Sigmoid colon (tissue), 4 donors: ENCODE data around the gene ACP2.

ENCODE experiments used
- EP300 ChIP-seq, 4 donors: sonication (generic); formaldehyde crosslinking; IDR thresholded peaks; one replicate each; pipeline ENCODE4 v1.6.1; 2017; ENCODE audit warnings: antibody characterized with exemption in 4 of 4
- POLR2A ChIP-seq, 2 donors: fragments of 450-650 bp; IDR thresholded peaks; one replicate each; pipeline ENCODE4 v1.6.1; 2016; ENCODE audit warnings: antibody characterized with exemption in 2 of 2, mild to moderate bottlenecking in 2 of 2, moderate library complexity in 2 of 2
- POLR2AphosphoS5 ChIP-seq, 4 donors: sonication (generic); formaldehyde crosslinking; IDR thresholded peaks; one replicate each; pipeline ENCODE4 v1.6.1; 2017; ENCODE audit warnings: antibody characterized with exemption in 4 of 4
- TF ChIP-seq, protein P1 (sequence below), 4 experiments: fragments of 450-650 bp in 3 of 4; fragments of 200-600 bp in 1 of 4; IDR thresholded peaks; one replicate each; pipeline ENCODE4 v1.5.1; 2016 to 2019; ENCODE audit warnings: antibody characterized with exemption in 4 of 4, mild to moderate bottlenecking in 3 of 4, moderate library complexity in 2 of 4

DNA sequence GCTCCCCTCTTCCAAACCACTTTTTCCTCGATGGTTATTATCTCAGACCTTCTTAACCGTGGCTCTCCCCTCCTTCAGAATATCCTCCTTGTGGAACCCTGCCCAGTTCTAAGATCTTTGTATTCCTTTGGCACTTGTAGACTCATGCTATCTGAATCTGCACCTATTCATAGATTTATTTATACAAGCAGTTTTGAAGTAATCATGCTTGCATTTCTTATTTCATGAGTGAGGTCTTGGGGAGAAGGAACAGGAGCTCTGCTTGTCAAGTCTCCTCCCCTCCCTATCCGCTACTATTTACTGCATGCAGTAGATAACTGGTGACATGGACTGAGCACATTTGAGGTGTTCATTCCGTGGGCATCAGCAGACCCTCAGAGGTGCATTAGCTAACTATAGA lies 15.9 kb upstream of the ACP2 start:
- TF ChIP-seq, protein P1, sequence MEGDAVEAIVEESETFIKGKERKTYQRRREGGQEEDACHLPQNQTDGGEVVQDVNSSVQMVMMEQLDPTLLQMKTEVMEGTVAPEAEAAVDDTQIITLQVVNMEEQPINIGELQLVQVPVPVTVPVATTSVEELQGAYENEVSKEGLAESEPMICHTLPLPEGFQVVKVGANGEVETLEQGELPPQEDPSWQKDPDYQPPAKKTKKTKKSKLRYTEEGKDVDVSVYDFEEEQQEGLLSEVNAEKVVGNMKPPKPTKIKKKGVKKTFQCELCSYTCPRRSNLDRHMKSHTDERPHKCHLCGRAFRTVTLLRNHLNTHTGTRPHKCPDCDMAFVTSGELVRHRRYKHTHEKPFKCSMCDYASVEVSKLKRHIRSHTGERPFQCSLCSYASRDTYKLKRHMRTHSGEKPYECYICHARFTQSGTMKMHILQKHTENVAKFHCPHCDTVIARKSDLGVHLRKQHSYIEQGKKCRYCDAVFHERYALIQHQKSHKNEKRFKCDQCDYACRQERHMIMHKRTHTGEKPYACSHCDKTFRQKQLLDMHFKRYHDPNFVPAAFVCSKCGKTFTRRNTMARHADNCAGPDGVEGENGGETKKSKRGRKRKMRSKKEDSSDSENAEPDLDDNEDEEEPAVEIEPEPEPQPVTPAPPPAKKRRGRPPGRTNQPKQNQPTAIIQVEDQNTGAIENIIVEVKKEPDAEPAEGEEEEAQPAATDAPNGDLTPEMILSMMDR (IDR thresholded peaks at IDR 0.05) = no peak
- TF ChIP-seq EP300 (IDR thresholded peaks at IDR 0.05) = no peak
- no peak for TF ChIP-seq POLR2AphosphoS5 (IDR thresholded peaks at IDR 0.05)
- no peak for TF ChIP-seq POLR2A (IDR thresholded peaks at IDR 0.05)
